Measurements from ENCODE around the gene PLCL1. TPM values are rescaled to one million over a fixed set of nuclear protein-coding genes. Genes with fewer than 3 reads are reported as not detected.

PLCL1 gene
- total RNA-seq, 1 experiment from 2014 or later = not detected

GRCh38 chr2:197930570-197931278, 126.3 kb downstream of the PLCL1 start:
- Histone ChIP-seq H3K27ac (no peak overlapping the region), H2AFZ (no peak overlapping the region), H3K4me1 (replicated peaks; ENCODE audit: insufficient read depth) (no peaks in the 10 kb centered on the region), H3F3A (ENCODE audit: insufficient read depth, low read depth) (no peaks in the 10 kb centered on the region), H3K27me3 (ENCODE audit: insufficient read depth, low read depth) (no peaks in the 10 kb centered on the region), H3K4me3 (no peak overlapping the region), H3K9me2 (ENCODE audit: insufficient read depth) (no peaks in the 10 kb centered on the region), H3K4me2 (no peak overlapping the region), H4K20me1 (ENCODE audit: insufficient read depth) (no peaks in the 10 kb centered on the region), H3K79me2 (ENCODE audit: low read depth) (no peaks in the 10 kb centered on the region), H3K9me3 (ENCODE audit: insufficient read depth, low read depth) (no peaks in the 10 kb centered on the region), H3K36me3 (ENCODE audit: low read depth) (no peaks in the 10 kb centered on the region)
- DNase-seq = no peak
- intact Hi-C loops (cut with micrococcal nuclease; ENCODE audit: unreplicated experiment) = no loop called here
- ChIA-PET POLR2A (ENCODE audit: unreplicated experiment) (no interaction called here), CTCF (no interaction called here)
- no peak for TF ChIP-seq EZH2 (IDR thresholded peaks at IDR 0.05; ENCODE audit: low read depth)
- no peak for TF ChIP-seq CTCF (conservative IDR thresholded peaks at IDR 0.05)
- BruUV-seq (replicated peaks) = no TSS peak

- ChIA-PET POLR2A (ENCODE audit: unreplicated experiment) (no interaction called here), CTCF (no interaction called here)
- intact Hi-C loops (cut with micrococcal nuclease; ENCODE audit: unreplicated experiment) = no loop called here
- H3K9me2 ChIP-seq (ENCODE audit: insufficient read depth) = no peaks in the 10 kb centered on the region; the same call in 1 of the 2 replicates
- no peak overlapping the region for H3K4me2 ChIP-seq
- no peak for DNase-seq
- H3K4me3 ChIP-seq = no peak overlapping the region
- no peaks in the 10 kb centered on the region for H3K79me2 ChIP-seq (ENCODE audit: low read depth)
- H3K4me1 ChIP-seq (replicated peaks; ENCODE audit: insufficient read depth) = no peaks in the 10 kb centered on the region
- H3K27ac ChIP-seq = no peak overlapping the region
- no peaks in the 10 kb centered on the region for H3K36me3 ChIP-seq (ENCODE audit: low read depth)
- no peak for TF ChIP-seq EZH2 (IDR thresholded peaks at IDR 0.05; ENCODE audit: low read depth)
- TF ChIP-seq CTCF (conservative IDR thresholded peaks at IDR 0.05) = no peak
- BruUV-seq (replicated peaks) = no TSS peak
- H3F3A ChIP-seq (ENCODE audit: insufficient read depth, low read depth) = no peaks in the 10 kb centered on the region
- no peaks in the 10 kb centered on the region for H4K20me1 ChIP-seq (ENCODE audit: insufficient read depth)
- no peaks in the 10 kb centered on the region for H3K9me3 ChIP-seq (ENCODE audit: insufficient read depth, low read depth)
- no peaks in the 10 kb centered on the region for H3K27me3 ChIP-seq (ENCODE audit: insufficient read depth, low read depth)
- H2AFZ ChIP-seq = no peak overlapping the region
These were observed 127.4 kb downstream of the PLCL1 start for GRCh38 chr2:197931661-197932312.

- TF ChIP-seq EZH2 (IDR thresholded peaks at IDR 0.05; ENCODE audit: low read depth) = no peak
- no peak for TF ChIP-seq CTCF (conservative IDR thresholded peaks at IDR 0.05)
- ChIA-PET CTCF (no interaction called here), POLR2A (ENCODE audit: unreplicated experiment) (no interaction called here)
- Histone ChIP-seq H3K9me2 (ENCODE audit: insufficient read depth) (no peaks in the 10 kb centered on the region; the same call in 1 of the 2 replicates), H3K4me2 (no peak overlapping the region), H3K27ac (no peak overlapping the region), H2AFZ (no peak overlapping the region), H3K27me3 (ENCODE audit: insufficient read depth, low read depth) (no peaks in the 10 kb centered on the region), H3F3A (ENCODE audit: insufficient read depth, low read depth) (no peaks in the 10 kb centered on the region), H3K4me1 (replicated peaks; ENCODE audit: insufficient read depth) (no peaks in the 10 kb centered on the region), H4K20me1 (ENCODE audit: insufficient read depth) (no peaks in the 10 kb centered on the region), H3K4me3 (no peak overlapping the region), H3K36me3 (ENCODE audit: low read depth) (no peaks in the 10 kb centered on the region), H3K79me2 (ENCODE audit: low read depth) (no peaks in the 10 kb centered on the region), H3K9me3 (ENCODE audit: insufficient read depth, low read depth) (no peaks in the 10 kb centered on the region)
- no peak for DNase-seq
- no TSS peak for BruUV-seq (replicated peaks)
- intact Hi-C loops (cut with micrococcal nuclease; ENCODE audit: unreplicated experiment) = no loop called here
These were observed 128.0 kb downstream of the PLCL1 start for GRCh38 chr2:197932374-197932773.

Measured in PC-9 (cell line).